GM21786 (cell line): ENCODE results near the gene UGGT2.
A peak's percentile ranks its signal among the peaks of the same experiment; 100 is the strongest.
"Not testable (repeated sequence)": the region's sequence is repeated elsewhere in the genome, so short reads cannot be mapped to it uniquely, and the experiment has no call there.

ENCODE experiments used
- ATAC-seq: cut with Tn5 transposase; IDR thresholded peaks from one replicate; pipeline ENCODE4 v1.9.1; 2021; ENCODE audit not compliant: unreplicated experiment

UGGT2 gene

GRCh38 chr13:96053003-96053703 lies at the start of gene UGGT2:
TSS of gene UGGT2 (minus strand) at chr13:96053401. CDS start at chr13:96053312, 89 bp downstream.
- ATAC-seq: peak; percentile 96

GRCh38 chr13:96100457-96101220 lies 47.4 kb upstream of the UGGT2 start:
- ATAC-seq: no peak

GRCh38 chr13:96093296-96094006 lies 40.2 kb upstream of the UGGT2 start:
- ATAC-seq: no peak

- ATAC-seq: no peak
Observed at GRCh38 chr13:96091164-96092117, 38.2 kb upstream of the UGGT2 start.

- no peak for ATAC-seq
Observed at GRCh38 chr13:96090240-96091101, 37.3 kb upstream of the UGGT2 start.

GRCh38 chr13:96089749-96090239 lies 36.6 kb upstream of the UGGT2 start, which contains the start of gene HS6ST3:
TSS of gene HS6ST3 (plus strand) at chr13:96090107.
- ATAC-seq: no peak

GRCh38 chr13:96089139-96089538 lies 35.9 kb upstream of the UGGT2 start:
- no peak for ATAC-seq

GRCh38 chr13:96086736-96087135 lies 33.5 kb upstream of the UGGT2 start:
- no peak for ATAC-seq

GRCh38 chr13:96082640-96083039 lies 29.4 kb upstream of the UGGT2 start:
- no peak for ATAC-seq

- ATAC-seq: no peak
Observed at GRCh38 chr13:96081888-96082287, 28.7 kb upstream of the UGGT2 start.

GRCh38 chr13:96080676-96081075 lies 27.5 kb upstream of the UGGT2 start:
- ATAC-seq: no peak

GRCh38 chr13:96075953-96076543 lies 22.8 kb upstream of the UGGT2 start:
- ATAC-seq: no peak

GRCh38 chr13:96072392-96072791 lies 19.2 kb upstream of the UGGT2 start:
- no peak for ATAC-seq

GRCh38 chr13:96071504-96071903 lies 18.3 kb upstream of the UGGT2 start:
- no peak for ATAC-seq

GRCh38 chr13:96068729-96069128 lies 15.5 kb upstream of the UGGT2 start:
- ATAC-seq: no peak

GRCh38 chr13:96065849-96066248 lies 12.6 kb upstream of the UGGT2 start:
- ATAC-seq: no peak

- ATAC-seq: peak; percentile 53
Observed at GRCh38 chr13:96052656-96053002, 572 bp downstream of the UGGT2 start.

- ATAC-seq: not testable (repeated sequence)
Observed at GRCh38 chr13:96051946-96052345, 1.3 kb downstream of the UGGT2 start.

GRCh38 chr13:96051491-96051890 lies 1.7 kb downstream of the UGGT2 start:
- ATAC-seq: not testable (repeated sequence)
